Islet of Langerhans (tissue), 1 donor: ENCODE data around the gene ANGPTL2.

Experiments
- FAIRE-seq: peaks from one replicate; lab custom pipeline; 2011; peaks lifted over from hg19 to GRCh38; lab: Jason Lieb, UNC

ANGPTL2 gene

DNA sequence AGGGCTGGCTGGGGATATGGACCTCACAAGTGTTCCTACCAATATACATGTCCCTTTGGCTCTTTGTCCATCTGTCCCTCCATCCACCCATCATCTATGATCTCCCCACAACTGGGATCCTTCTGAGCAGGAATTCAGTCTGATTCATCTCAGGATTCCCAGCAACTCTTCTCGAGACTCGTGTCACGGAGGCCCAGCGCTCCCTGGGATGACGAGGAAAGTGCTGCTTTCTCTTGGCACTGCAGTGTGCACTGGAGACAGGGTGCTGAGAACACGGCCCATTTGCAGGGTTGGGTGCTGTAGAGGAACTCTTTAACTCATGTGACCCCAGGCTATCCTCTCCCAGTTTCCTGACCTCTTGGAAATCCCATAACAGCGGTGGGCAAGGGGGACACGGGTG, 72.9 kb downstream of the ANGPTL2 start:
- no peak for FAIRE-seq

DNA sequence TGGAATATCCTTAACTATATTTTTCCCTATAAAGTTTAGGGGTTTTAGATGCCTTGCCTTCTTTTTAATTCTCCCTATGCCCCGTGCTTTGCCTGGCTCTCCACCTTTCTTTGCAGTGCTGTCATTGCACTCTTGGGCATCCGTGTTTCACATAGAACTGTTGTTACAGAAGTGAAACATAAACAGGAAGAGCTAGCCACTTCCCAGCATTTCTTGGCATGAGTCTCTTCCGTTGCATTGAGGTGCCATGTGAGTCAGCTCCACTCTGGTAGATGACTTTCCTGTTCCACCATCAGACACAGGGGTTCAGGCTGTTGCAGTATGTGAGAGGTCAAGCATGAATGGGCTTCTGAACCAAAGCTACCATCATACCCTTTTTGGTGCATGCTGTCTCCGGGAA, 73.4 kb downstream of the ANGPTL2 start:
- FAIRE-seq = no peak

DNA sequence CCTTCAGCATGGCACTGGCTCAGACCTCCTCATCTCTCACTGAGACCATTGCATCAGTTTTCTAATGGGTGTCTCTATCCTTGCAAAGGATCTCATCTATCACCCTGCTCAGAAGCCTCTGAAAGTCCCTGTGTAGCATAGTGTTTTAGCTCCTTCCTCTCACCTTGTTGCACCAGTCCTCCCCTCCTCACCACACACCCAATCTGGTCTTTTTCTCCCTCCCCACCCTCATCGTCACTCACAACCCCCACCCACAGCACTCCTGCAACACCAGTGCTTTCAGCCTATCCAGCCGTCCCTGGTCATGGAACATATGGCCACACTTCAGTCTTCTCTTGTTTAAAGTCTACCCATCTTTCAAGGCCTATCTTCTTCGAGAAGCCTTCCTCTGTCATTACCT, 74.5 kb downstream of the ANGPTL2 start:
- no peak for FAIRE-seq

GRCh38 chr9:127045148-127045547, 77.3 kb downstream of the ANGPTL2 start:
- no peak for FAIRE-seq

DNA sequence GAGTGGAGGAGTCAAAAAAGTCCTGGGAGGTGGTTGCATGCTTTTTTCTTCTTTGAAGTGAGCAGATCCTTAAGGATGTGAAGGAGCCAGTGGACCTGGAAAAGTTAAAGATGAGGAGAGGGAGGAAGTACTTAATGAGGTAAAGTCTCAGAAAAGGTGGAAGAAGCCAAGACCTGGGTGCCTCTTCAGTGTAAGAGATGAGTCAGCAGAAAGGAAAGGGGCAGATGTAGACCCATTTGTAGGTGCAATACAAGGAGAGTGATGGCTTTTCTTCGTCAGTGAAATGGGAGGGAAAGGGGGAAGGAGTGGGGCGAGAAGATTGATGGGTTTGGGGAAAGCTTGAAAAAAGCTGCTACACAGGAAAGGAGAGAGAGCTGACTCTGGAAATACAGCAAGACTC, 82.9 kb downstream of the ANGPTL2 start:
- FAIRE-seq = no peak

DNA sequence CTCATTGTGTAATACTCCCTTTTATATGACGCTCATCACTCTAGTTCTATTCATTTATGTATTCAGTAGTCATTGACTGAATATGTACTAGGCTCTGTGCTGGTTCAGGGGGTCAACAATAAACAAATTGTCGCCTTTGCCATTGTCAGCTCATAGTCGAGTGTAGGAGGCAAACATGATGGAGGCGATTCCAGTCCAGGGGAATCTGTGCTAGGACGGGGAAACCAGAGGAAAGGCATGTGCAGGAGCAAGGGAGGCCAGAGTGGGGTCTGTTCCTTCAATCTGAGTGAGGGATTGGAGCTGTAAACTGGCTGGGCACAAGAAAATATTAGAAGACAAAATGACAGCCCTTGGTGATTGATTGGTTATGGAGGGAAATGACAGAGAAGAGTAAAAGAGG, 83.9 kb downstream of the ANGPTL2 start:
- FAIRE-seq = no peak
